HCT116 (cell line): ENCODE data around the gene ZFP14. TPM values are rescaled to one million over a fixed set of nuclear protein-coding genes. Genes with fewer than 3 reads are reported as not detected.
"Not testable (repeated sequence)": the region's sequence is repeated elsewhere in the genome, so short reads cannot be mapped to it uniquely, and the experiment has no call there.

Experiments used
- ATAC-seq: fragments of 200-7000 bp; cut with Tn5 transposase; 2 replicates; pipeline ENCODE4 v1.9.1; 2020; ENCODE audit warnings: mild to moderate bottlenecking, moderate library complexity
- BruUV-seq: library from RNA; stranded (reverse); fragments of 400-500 nt; replicated peaks from 2 replicates; lab custom pipeline; 2021; lab: Mats Ljungman, UMichigan
- CTCF ChIA-PET: fragments of 300-600 bp; sonication (Branson Sonifier 250); formaldehyde crosslinking; loops from one replicate; lab custom pipeline; 2021; ENCODE audit warnings: antibody characterized with exemption; lab: Charles Lee
- POLR2A ChIA-PET: fragments of 300-600, 350-600 bp; sonication (Branson Sonifier 250); formaldehyde crosslinking; loops from one replicate; lab custom pipeline; 2021; ENCODE audit warnings: antibody characterized with exemption; lab: Charles Lee
- RAD21 ChIA-PET, 2 experiments: fragments of 300-600 bp; sonication (Branson Sonifier 250); formaldehyde crosslinking; loops; one replicate each; lab custom pipeline; 2023; ENCODE audit warnings: low total read pairs in 2 of 2; ENCODE audit not compliant: uncharacterized antibody in 2 of 2, unreplicated experiment in 2 of 2, low non-redundant PET in 1 of 2; lab: Charles Lee
- DNase-seq: peaks from one replicate; pipeline ENCODE4 v3.0.0-alpha.2; 2010; ENCODE audit warnings: low read depth, low spot score
- H2AFZ ChIP-seq: fragments of 200-600 bp; shearing (Covaris generic), sonication (generic); 2 replicates; pipeline ENCODE4 v1.6.1; 2017; ENCODE audit warnings: low read depth, mixed run types, mixed read lengths, antibody characterized with exemption, low read length; ENCODE audit not compliant: poor library complexity, severe bottlenecking
- H3K27ac ChIP-seq: 2 replicates; pipeline ENCODE4 v1.5.1; 2012; ENCODE audit warnings: low read depth, low read length
- H3K27me3 ChIP-seq: fragments of 200-600 bp; sonication (generic); 2 replicates; pipeline ENCODE4 v1.6.1; 2016; ENCODE audit warnings: mixed run types, low read length, mixed read lengths; ENCODE audit not compliant: insufficient read depth
- H3K36me3 ChIP-seq, 2 experiments: fragments of 200-500 bp in 1 of 2; fragments of 200-600 bp in 1 of 2; sonication (Bioruptor generic) in 1 of 2; sonication (generic) in 1 of 2; 2 replicates each; pipeline versions ENCODE4 v1.5.1 to v1.6.1; 2014 to 2016; ENCODE audit warnings: low read length in 2 of 2, inconsistent platforms in 1 of 2, mixed read lengths in 1 of 2, mixed run types in 1 of 2; ENCODE audit not compliant: insufficient read depth in 2 of 2, control insufficient read depth in 1 of 2
- H3K4me1 ChIP-seq, 2 experiments: fragments of 200-600 bp in 1 of 2; sonication (generic) in 1 of 2; 2 replicates each; pipeline versions ENCODE4 v1.5.1 to v1.6.1; 2012 to 2017; ENCODE audit warnings: low read length in 2 of 2, inconsistent platforms in 1 of 2, mild to moderate bottlenecking in 1 of 2, mixed read lengths in 1 of 2, mixed run types in 1 of 2, moderate library complexity in 1 of 2; ENCODE audit not compliant: insufficient read depth in 2 of 2, control insufficient read depth in 1 of 2
- H3K4me2 ChIP-seq: fragments of 200-600 bp; sonication (generic); 2 replicates; pipeline ENCODE4 v1.6.1; 2017; ENCODE audit warnings: mixed run types, low read length, mixed read lengths
- H3K4me3 ChIP-seq, 2 experiments: fragments of 200-600 bp in 1 of 2; sonication (generic) in 1 of 2; replicated peaks in 1 of 2; 2 replicates each; pipeline ENCODE4 v1.5.1; 2011 to 2016; ENCODE audit warnings: low read length in 2 of 2, control low read depth in 1 of 2, low read depth in 1 of 2, mild to moderate bottlenecking in 1 of 2, mixed read lengths in 1 of 2, mixed run types in 1 of 2
- H3K79me2 ChIP-seq: fragments of 200-600 bp; sonication (generic); 2 replicates; pipeline ENCODE4 v1.6.1; 2017; ENCODE audit warnings: mild to moderate bottlenecking, mixed run types, low read length, moderate library complexity, mixed read lengths; ENCODE audit not compliant: insufficient read depth
- H3K9ac ChIP-seq: fragments of 200-600 bp; sonication (generic); 2 replicates; pipeline ENCODE4 v1.6.1; 2016; ENCODE audit warnings: low read length, mixed read lengths
- H3K9me2 ChIP-seq: fragments of 200-600 bp; sonication (generic), shearing (Covaris generic); 2 replicates; pipeline ENCODE4 v1.6.1; 2017; ENCODE audit warnings: mixed run types, mild to moderate bottlenecking, moderate library complexity; ENCODE audit not compliant: insufficient read depth
- H3K9me3 ChIP-seq, 2 experiments: fragments of 200-500 bp in 1 of 2; fragments of 200-600 bp in 1 of 2; sonication (Bioruptor generic) in 1 of 2; sonication (generic) in 1 of 2; 2 replicates each; pipeline ENCODE4 v1.6.1; 2014 to 2017; ENCODE audit warnings: low read length in 2 of 2, mixed read lengths in 2 of 2, inconsistent platforms in 1 of 2, low read depth in 1 of 2, mild to moderate bottlenecking in 1 of 2, mixed run types in 1 of 2, moderate library complexity in 1 of 2; ENCODE audit not compliant: control insufficient read depth in 1 of 2, insufficient read depth in 1 of 2
- H4K20me1 ChIP-seq: fragments of 200-600 bp; sonication (generic), shearing (Covaris generic); 2 replicates; pipeline ENCODE4 v1.6.1; 2017; ENCODE audit warnings: mixed run types, mild to moderate bottlenecking, moderate library complexity; ENCODE audit not compliant: insufficient read depth
- intact Hi-C: fragments of 100-400 bp; cut with micrococcal nuclease; formaldehyde crosslinking; loops from 2 replicates; pipeline ENCODE4 v1.10.0; 2022
- total RNA-seq: library from RNA; stranded (reverse); gene quantifications from one replicate; pipeline ENCODE4 v1.2.1, GENCODE V29; 2021; ENCODE audit not compliant: unreplicated experiment

The ZFP14 gene
- total RNA-seq, 1 experiment from 2014 or later = 2.8 TPM

- H3K36me3 ChIP-seq, H3K27ac ChIP-seq, H3K4me1 ChIP-seq, ATAC-seq, H3K9me3 ChIP-seq, BruUV-seq, H3K9ac ChIP-seq, H3K79me2 ChIP-seq, H3K9me2 ChIP-seq, intact Hi-C loops, H3K4me3 ChIP-seq, DNase-seq, H3K27me3 ChIP-seq, H4K20me1 ChIP-seq, H2AFZ ChIP-seq, H3K4me2 ChIP-seq, RAD21 ChIA-PET, POLR2A ChIA-PET, CTCF ChIA-PET: not testable (repeated sequence)
Observed at GRCh38 chr19:36309309-36309708, 69.7 kb downstream of the ZFP14 start.

- CTCF ChIA-PET, H3K4me2 ChIP-seq, H3K27ac ChIP-seq, intact Hi-C loops, RAD21 ChIA-PET, H3K4me1 ChIP-seq, H3K4me3 ChIP-seq, H3K27me3 ChIP-seq, DNase-seq, H3K9me3 ChIP-seq, ATAC-seq, H3K9me2 ChIP-seq, POLR2A ChIA-PET, H4K20me1 ChIP-seq, H3K79me2 ChIP-seq, H3K9ac ChIP-seq, H3K36me3 ChIP-seq, H2AFZ ChIP-seq, BruUV-seq: not testable (repeated sequence)
Observed at GRCh38 chr19:36292317-36292716, 86.7 kb downstream of the ZFP14 start.

Other genes starting within 250 kb of the ZFP14 start
- 621 TPM for gene CAPNS1, start 239.1 kb downstream of the ZFP14 start, total RNA-seq
- gene COX7A1, start 226.8 kb downstream of the ZFP14 start, total RNA-seq = not detected
- 3.2 TPM for gene ZNF565, start 164.5 kb downstream of the ZFP14 start, total RNA-seq
- 105 TPM for gene ZNF146, start 164.1 kb downstream of the ZFP14 start, total RNA-seq
- gene ZFP82, start 39.4 kb upstream of the ZFP14 start, total RNA-seq = not detected
- 6.4 TPM for gene ZNF566, start 110.4 kb upstream of the ZFP14 start, total RNA-seq
- gene ZNF260, start 149.1 kb upstream of the ZFP14 start, total RNA-seq = 0.07 TPM
- 0.30 TPM for gene ZNF529, start 194.1 kb upstream of the ZFP14 start, total RNA-seq
- not detected for gene ZNF382, start 226.1 kb upstream of the ZFP14 start, total RNA-seq